ENCODE results near the gene HECW1.

DNA sequence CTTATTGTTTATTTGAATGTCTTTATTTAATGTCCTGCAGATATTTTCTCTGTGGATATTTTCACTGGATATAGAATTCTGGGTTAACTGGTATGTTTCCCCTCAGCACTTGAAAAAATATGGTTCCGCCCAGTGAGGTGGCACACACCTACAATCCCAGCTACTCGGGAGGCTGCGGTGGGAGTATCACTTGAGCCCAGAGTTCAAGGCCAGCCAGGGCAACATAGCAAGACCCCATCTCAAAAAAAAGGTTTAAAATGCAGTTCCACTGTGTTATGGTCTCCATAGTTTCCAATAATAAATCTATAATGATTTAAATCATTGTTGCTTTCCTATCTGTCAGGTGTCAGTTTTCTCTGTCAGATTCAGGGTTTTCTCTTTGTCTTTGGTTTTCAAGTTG lies 305.0 kb downstream of the HECW1 start:
- TF ChIP-seq POLR2A (IDR thresholded peaks at IDR 0.05) (no peak), EP300 (IDR thresholded peaks at IDR 0.05) (no peak), POLR2AphosphoS5 (IDR thresholded peaks at IDR 0.05) (no peak)

All from upper lobe of left lung (tissue), 4 donors.